Measurements from ENCODE around the gene TAF12. TPM values are rescaled to one million over a fixed set of nuclear protein-coding genes. Genes with fewer than 3 reads are reported as not detected.
"Not testable (repeated sequence)": the region's sequence is repeated elsewhere in the genome, so short reads cannot be mapped to it uniquely, and the experiment has no call there.

Gene TAF12
- total RNA-seq, 1 experiment from 2014 or later = 17.9 TPM

- Histone ChIP-seq H3K4me1 (ENCODE audit: insufficient read depth, low read length, poor library complexity, severe bottlenecking) (peaks cover 9% of the 10 kb centered on the region), H3K27ac (ENCODE audit: low read depth, low read length, poor library complexity, severe bottlenecking) (peak overlapping the region; percentile 100), H3K36me3 (ENCODE audit: insufficient read depth, low read length, poor library complexity, severe bottlenecking) (no peaks in the 10 kb centered on the region), H3K9me3 (ENCODE audit: low read depth, low read length, poor library complexity, severe bottlenecking) (no peaks in the 10 kb centered on the region), H3K27me3 (replicated peaks; ENCODE audit: insufficient read depth, low read depth, low read length, poor library complexity) (no peaks in the 10 kb centered on the region), H3K4me3 (ENCODE audit: low read depth, low read length, poor library complexity, severe bottlenecking) (peak overlapping the region; percentile 40)
- no TSS peak for BruUV-seq (replicated peaks)
- ChIA-PET POLR2A (ENCODE audit: low non-redundant PET) (interaction anchor here (0.6 to 1.2 kb wide), 5 partner anchors 36 to 398 kb away, joined by 3 to 16 read pairs (median 7); partner anchors contain the start of gene YTHDF2), CTCF (interaction anchor here (0.6 to 1.2 kb wide), 2 partner anchors 15 to 89 kb away, joined by 4 to 6 read pairs; partner anchors contain the start of gene YTHDF2)
- TF ChIP-seq EZH2 (IDR thresholded peaks at IDR 0.05; ENCODE audit: borderline replicate concordance, low read depth, low read length, poor library complexity, severe bottlenecking) = no peak
- TF ChIP-seq, protein P1, sequence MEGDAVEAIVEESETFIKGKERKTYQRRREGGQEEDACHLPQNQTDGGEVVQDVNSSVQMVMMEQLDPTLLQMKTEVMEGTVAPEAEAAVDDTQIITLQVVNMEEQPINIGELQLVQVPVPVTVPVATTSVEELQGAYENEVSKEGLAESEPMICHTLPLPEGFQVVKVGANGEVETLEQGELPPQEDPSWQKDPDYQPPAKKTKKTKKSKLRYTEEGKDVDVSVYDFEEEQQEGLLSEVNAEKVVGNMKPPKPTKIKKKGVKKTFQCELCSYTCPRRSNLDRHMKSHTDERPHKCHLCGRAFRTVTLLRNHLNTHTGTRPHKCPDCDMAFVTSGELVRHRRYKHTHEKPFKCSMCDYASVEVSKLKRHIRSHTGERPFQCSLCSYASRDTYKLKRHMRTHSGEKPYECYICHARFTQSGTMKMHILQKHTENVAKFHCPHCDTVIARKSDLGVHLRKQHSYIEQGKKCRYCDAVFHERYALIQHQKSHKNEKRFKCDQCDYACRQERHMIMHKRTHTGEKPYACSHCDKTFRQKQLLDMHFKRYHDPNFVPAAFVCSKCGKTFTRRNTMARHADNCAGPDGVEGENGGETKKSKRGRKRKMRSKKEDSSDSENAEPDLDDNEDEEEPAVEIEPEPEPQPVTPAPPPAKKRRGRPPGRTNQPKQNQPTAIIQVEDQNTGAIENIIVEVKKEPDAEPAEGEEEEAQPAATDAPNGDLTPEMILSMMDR (conservative IDR thresholded peaks at IDR 0.05; ENCODE audit: low read depth, low read length) = no peak
- peak; percentile 95 for DNase-seq (ENCODE audit: low spot score)
- intact Hi-C loops (cut with micrococcal nuclease; ENCODE audit: unreplicated experiment) = loop anchor here (2.0 kb wide), 1 partner anchor 89 kb away; the partner anchor contains the start of gene YTHDF2
Measured at GRCh38 chr1:28648008-28648473, 5.2 kb upstream of the TAF12 start.

GRCh38 chr1:28646040-28646439, 3.2 kb upstream of the TAF12 start:
- Histone ChIP-seq H3K27me3 (replicated peaks; ENCODE audit: insufficient read depth, low read depth, low read length, poor library complexity) (no peaks in the 10 kb centered on the region), H3K4me1 (ENCODE audit: insufficient read depth, low read length, poor library complexity, severe bottlenecking) (peaks cover 19% of the 10 kb centered on the region), H3K4me3 (ENCODE audit: low read depth, low read length, poor library complexity, severe bottlenecking) (no peak overlapping the region), H3K27ac (ENCODE audit: low read depth, low read length, poor library complexity, severe bottlenecking) (no peak overlapping the region), H3K36me3 (ENCODE audit: insufficient read depth, low read length, poor library complexity, severe bottlenecking) (no peaks in the 10 kb centered on the region), H3K9me3 (ENCODE audit: low read depth, low read length, poor library complexity, severe bottlenecking) (no peaks in the 10 kb centered on the region)
- ChIA-PET POLR2A (ENCODE audit: low non-redundant PET) (interaction anchor here (0.6 kb wide), 1 partner anchor 54 kb away, joined by 12 read pairs; no protein-coding TSS in a partner anchor), CTCF (no interaction called here)
- TF ChIP-seq EZH2 (IDR thresholded peaks at IDR 0.05; ENCODE audit: borderline replicate concordance, low read depth, low read length, poor library complexity, severe bottlenecking) = no peak
- TF ChIP-seq, protein P1 (conservative IDR thresholded peaks at IDR 0.05; ENCODE audit: low read depth, low read length) = no peak
- DNase-seq (ENCODE audit: low spot score) = no peak
- no TSS peak for BruUV-seq (replicated peaks)
- intact Hi-C loops (cut with micrococcal nuclease; ENCODE audit: unreplicated experiment) = no loop called here

- intact Hi-C loops (cut with micrococcal nuclease; ENCODE audit: unreplicated experiment); H3K4me3 ChIP-seq (ENCODE audit: low read depth, low read length, poor library complexity, severe bottlenecking); BruUV-seq (replicated peaks); H3K27me3 ChIP-seq (replicated peaks; ENCODE audit: insufficient read depth, low read depth, low read length, poor library complexity); CTCF ChIA-PET; POLR2A ChIA-PET (ENCODE audit: low non-redundant PET); H3K9me3 ChIP-seq (ENCODE audit: low read depth, low read length, poor library complexity, severe bottlenecking); H3K36me3 ChIP-seq (ENCODE audit: insufficient read depth, low read length, poor library complexity, severe bottlenecking); DNase-seq (ENCODE audit: low spot score); H3K27ac ChIP-seq (ENCODE audit: low read depth, low read length, poor library complexity, severe bottlenecking): not testable (repeated sequence)
- H3K4me1 ChIP-seq (ENCODE audit: insufficient read depth, low read length, poor library complexity, severe bottlenecking) = peaks cover 23% of the 10 kb centered on the region
Measured at GRCh38 chr1:28645406-28645805, 2.5 kb upstream of the TAF12 start.

- no peak for DNase-seq (ENCODE audit: low spot score)
- Histone ChIP-seq H3K36me3 (ENCODE audit: insufficient read depth, low read length, poor library complexity, severe bottlenecking) (no peaks in the 10 kb centered on the region), H3K4me1 (ENCODE audit: insufficient read depth, low read length, poor library complexity, severe bottlenecking) (peaks cover 23% of the 10 kb centered on the region), H3K27ac (ENCODE audit: low read depth, low read length, poor library complexity, severe bottlenecking) (no peak overlapping the region), H3K27me3 (replicated peaks; ENCODE audit: insufficient read depth, low read depth, low read length, poor library complexity) (no peaks in the 10 kb centered on the region), H3K4me3 (ENCODE audit: low read depth, low read length, poor library complexity, severe bottlenecking) (no peak overlapping the region), H3K9me3 (ENCODE audit: low read depth, low read length, poor library complexity, severe bottlenecking) (no peaks in the 10 kb centered on the region)
- no TSS peak for BruUV-seq (replicated peaks)
- intact Hi-C loops (cut with micrococcal nuclease; ENCODE audit: unreplicated experiment) = no loop called here
- ChIA-PET CTCF (interaction anchor here (1.0 kb wide), 1 partner anchor 92 kb away, joined by 8 read pairs; the partner anchor contains the start of gene YTHDF2), POLR2A (ENCODE audit: low non-redundant PET) (no interaction called here)
- TF ChIP-seq EZH2 (IDR thresholded peaks at IDR 0.05; ENCODE audit: borderline replicate concordance, low read depth, low read length, poor library complexity, severe bottlenecking) = no peak
- TF ChIP-seq, protein P1 (conservative IDR thresholded peaks at IDR 0.05; ENCODE audit: low read depth, low read length) = no peak
Measured at GRCh38 chr1:28644494-28644893, 1.6 kb upstream of the TAF12 start.

Data from A673 (cell line).